HFF-Myc (cell line): Measurements from ENCODE around the gene INSIG2.

Experiments used
- DNase-seq: peaks from one replicate; pipeline ENCODE4 v3.0.0-alpha.2; 2011; ENCODE audit warnings: low read depth; ENCODE audit errors: extremely low read depth
- H3K4me3 ChIP-seq: replicated peaks from 2 replicates; pipeline ENCODE4 v1.5.1; 2011; ENCODE audit warnings: low read depth, mild to moderate bottlenecking, control low read depth, low read length
- CTCF ChIP-seq: IDR thresholded peaks from 2 replicates; pipeline ENCODE4 v1.5.1; 2012; ENCODE audit warnings: mild to moderate bottlenecking, low read depth, low read length, control low read depth; ENCODE audit errors: missing control alignments

Gene INSIG2

GRCh38 chr2:118058951-118059350 is 29.3 kb upstream of the INSIG2 start:
- H3K4me3 ChIP-seq: no peak overlapping the region
- TF ChIP-seq CTCF: no peak
- DNase-seq: no peak

DNA sequence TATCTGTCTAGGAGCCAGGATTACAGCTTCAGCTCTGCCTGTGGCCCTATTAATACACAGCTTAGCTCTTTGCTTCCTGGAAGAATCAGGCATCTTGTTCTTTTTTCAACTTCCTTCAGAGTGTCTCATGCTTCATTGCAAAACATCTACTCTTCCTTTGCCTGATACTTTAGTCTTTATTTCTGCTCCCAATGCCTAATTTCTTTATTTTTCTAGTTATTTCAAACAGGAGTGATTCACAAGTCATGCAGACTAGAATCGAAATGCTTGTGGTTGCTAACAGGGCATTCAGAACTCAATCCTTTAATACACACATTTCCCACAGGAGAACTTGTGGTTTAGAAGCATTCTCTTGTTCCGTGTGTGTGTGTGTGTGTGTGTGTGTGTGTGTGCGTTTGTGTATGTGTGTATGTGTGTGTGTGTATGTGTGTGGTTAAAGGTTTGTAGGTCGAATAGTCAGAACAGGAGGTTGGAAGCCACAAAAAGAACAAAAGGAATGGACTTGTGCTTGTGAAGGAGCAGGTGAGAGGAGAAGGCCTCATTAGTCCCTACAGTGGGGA is 28.3 kb upstream of the INSIG2 start:
- H3K4me3 ChIP-seq: no peak overlapping the region
- DNase-seq: no peak
- TF ChIP-seq CTCF: no peak

GRCh38 chr2:118061135-118061955 is 26.9 kb upstream of the INSIG2 start:
- TF ChIP-seq CTCF: peak; percentile 5
- H3K4me3 ChIP-seq: no peak overlapping the region
- DNase-seq: no peak

- H3K4me3 ChIP-seq: no peak overlapping the region
- TF ChIP-seq CTCF: no peak
- no peak for DNase-seq
These were observed 26.2 kb upstream of the INSIG2 start for GRCh38 chr2:118062048-118062447.

- no peak overlapping the region for H3K4me3 ChIP-seq
- TF ChIP-seq CTCF: no peak
- DNase-seq: no peak
These were observed 25.6 kb upstream of the INSIG2 start for GRCh38 chr2:118062669-118063068.

GRCh38 chr2:118065015-118065706 is 23.1 kb upstream of the INSIG2 start:
- TF ChIP-seq CTCF: no peak
- no peak for DNase-seq
- no peak overlapping the region for H3K4me3 ChIP-seq
